K562 (cell line): Measurements from ENCODE around the gene CXCL14. TPM values are rescaled to one million over a fixed set of nuclear protein-coding genes. Genes with fewer than 3 reads are reported as not detected.

Source experiments
- CBFA2T2 ChIP-seq: fragments of 450-650 bp; conservative IDR thresholded peaks from 2 replicates; pipeline ENCODE4 v1.6.1; 2017; ENCODE audit warnings: mild to moderate bottlenecking
- FOXA1 ChIP-seq: fragments of 450-650 bp; IDR thresholded peaks from 2 replicates; pipeline ENCODE4 v1.6.1; 2016; ENCODE audit warnings: mild to moderate bottlenecking, borderline replicate concordance
- KAT8 ChIP-seq: fragments of 450-650 bp; IDR thresholded peaks from 2 replicates; pipeline ENCODE4 v1.6.1; 2016; ENCODE audit warnings: low read depth, mild to moderate bottlenecking
- MECOM ChIP-seq: fragments of 250-450 bp; sonication (Bioruptor Pico); IDR thresholded peaks from 2 replicates; pipeline ENCODE4 v1.8.0; 2022; ENCODE audit warnings: inconsistent platforms
- MITF ChIP-seq: IDR thresholded peaks from 2 replicates; pipeline ENCODE4 v1.6.1; 2014; ENCODE audit warnings: antibody characterized with exemption
- MYNN ChIP-seq, 2 experiments: sonication (generic); formaldehyde crosslinking in 1 of 2; IDR thresholded peaks; 2 replicates each; pipeline versions ENCODE4 v1.5.0 to v1.6.1; 2016 to 2020; ENCODE audit warnings: antibody characterized with exemption in 1 of 2, missing genetic modification reagents in 1 of 2
- NBN ChIP-seq: fragments of 450-650 bp; IDR thresholded peaks from 2 replicates; pipeline ENCODE4 v1.6.1; 2016; ENCODE audit warnings: low read depth, mild to moderate bottlenecking
- NELFE ChIP-seq: IDR thresholded peaks from 2 replicates; pipeline ENCODE4 v1.6.1; 2011; ENCODE audit warnings: mild to moderate bottlenecking; ENCODE audit not compliant: insufficient read depth, insufficient read length
- PYGO2 ChIP-seq: fragments of 450-650 bp; IDR thresholded peaks from 2 replicates; pipeline ENCODE4 v1.6.1; 2016; ENCODE audit warnings: mild to moderate bottlenecking, missing genetic modification characterization, moderate library complexity, missing compliant biosample characterization
- RAD51 ChIP-seq: fragments of 450-650 bp; IDR thresholded peaks from 2 replicates; pipeline ENCODE4 v1.7.1; 2016; ENCODE audit warnings: low read depth, mild to moderate bottlenecking, borderline replicate concordance
- RB1 ChIP-seq: fragments of 450-650 bp; IDR thresholded peaks from 2 replicates; pipeline ENCODE4 v1.6.1; 2017; ENCODE audit warnings: low read depth, mild to moderate bottlenecking
- RBFOX2 ChIP-seq: fragments of 200-400 bp; formaldehyde crosslinking; IDR thresholded peaks from 2 replicates; pipeline ENCODE4 v1.6.1; 2017; ENCODE audit warnings: low read depth, mild to moderate bottlenecking, low read length, moderate library complexity
- RBM22 ChIP-seq: fragments of 200-400 bp; formaldehyde crosslinking; IDR thresholded peaks from 2 replicates; pipeline ENCODE4 v1.6.1; 2018; ENCODE audit warnings: low read length, low read depth; ENCODE audit not compliant: poor library complexity, severe bottlenecking
- RBM25 ChIP-seq: fragments of 200-400 bp; formaldehyde crosslinking; IDR thresholded peaks from 2 replicates; pipeline ENCODE4 v1.6.1; 2018; ENCODE audit warnings: low read length, low read depth, moderate library complexity; ENCODE audit not compliant: severe bottlenecking
- SRSF3 ChIP-seq: fragments of 200-400 bp; formaldehyde crosslinking; IDR thresholded peaks from 2 replicates; pipeline ENCODE4 v1.6.1; 2016; ENCODE audit warnings: mild to moderate bottlenecking, low read length, moderate library complexity; ENCODE audit not compliant: insufficient read depth
- USF1 ChIP-seq: sonication (generic); formaldehyde crosslinking; IDR thresholded peaks from 2 replicates; pipeline ENCODE4 v1.9.0; 2022; ENCODE audit warnings: mild to moderate bottlenecking, missing genetic modification reagents
- ZBTB8A ChIP-seq: fragments of 450-650 bp; IDR thresholded peaks from 2 replicates; pipeline ENCODE4 v1.6.1; 2018; ENCODE audit warnings: mild to moderate bottlenecking, moderate library complexity; ENCODE audit not compliant: partially characterized antibody
- ZEB2 ChIP-seq: fragments of 450-650 bp; IDR thresholded peaks from 2 replicates; pipeline ENCODE4 v1.6.1; 2016
- ZNF212 ChIP-seq: fragments of 450-650 bp; formaldehyde crosslinking; IDR thresholded peaks from 2 replicates; pipeline ENCODE4 v1.4.0; 2020; ENCODE audit warnings: mild to moderate bottlenecking
- ZNF512 ChIP-seq: IDR thresholded peaks from 2 replicates; pipeline ENCODE4 v1.6.1; 2016; ENCODE audit warnings: missing genetic modification characterization, missing compliant biosample characterization
- ZSCAN32 ChIP-seq: fragments of 450-650 bp; formaldehyde crosslinking; IDR thresholded peaks from 2 replicates; pipeline ENCODE4 v1.4.0; 2020; ENCODE audit warnings: mild to moderate bottlenecking, moderate library complexity
- polyA plus RNA-seq, 8 experiments: library from polyadenylated mRNA; depleted of rRNA in 4 of 8; stranded (reverse) in 5 of 8; unstranded in 3 of 8; fragments of >200 nt; fragmentation: Nextera tagmentation in 2 of 8; fragmentation: Illumina TruSeq in 1 of 8; extraction: Ambion mirVana in 2 of 8; extraction: Trizol in 1 of 8; gene quantifications; 2 replicates each; pipeline versions ENCODE4 v1.2.1 to v1.2.3, GENCODE V29; 2011 to 2014; ENCODE audit warnings: inconsistent platforms in 1 of 8, missing spikeins in 1 of 8
- total RNA-seq, 7 experiments: library from RNA; depleted of rRNA in 6 of 7; stranded (reverse); fragments of >200 nt in 6 of 7; fragmentation: Illumina TruSeq in 2 of 7; extraction: Trizol in 2 of 7; gene quantifications; 2 replicates each; pipeline versions ENCODE4 v1.2.1 to v1.2.3, GENCODE V29; 2011 to 2021; ENCODE audit warnings: low replicate concordance in 1 of 7

Gene CXCL14
- total and polyA plus RNA-seq, 9 of the 15 experiments (the other 6 are each of a cell fraction or from before 2014, with no cell fraction given) = not detected

- TF ChIP-seq USF1 (CRISPR knock-in tag) (peak; percentile 94), MECOM (no peak), CBFA2T2 (peak; percentile 33), RBM22 (no peak), NBN (no peak), KAT8 (no peak), FOXA1 (no peak), ZSCAN32 (CRISPR knock-in tag) (no peak), MITF (no peak), RBFOX2 (no peak), ZNF212 (CRISPR knock-in tag) (no peak), PYGO2 (tag) (no peak), SRSF3 (no peak), ZEB2 (no peak), RBM25 (peak; percentile 39), ZBTB8A (no peak), MYNN (IDR thresholded peaks at IDR 0.05) (no peak), MYNN (CRISPR knock-in tag; IDR thresholded peaks at IDR 0.05) (no peak), RAD51 (peak; percentile 90), ZNF512 (tag) (no peak), RB1 (no peak), NELFE (no peak)
Observed at GRCh38 chr5:135559354-135559753, 19.4 kb downstream of the CXCL14 start (continued).
